Neural crest cell (in vitro differentiated cells): ENCODE results near the gene PAX3. TPM values are rescaled to one million over a fixed set of nuclear protein-coding genes. Genes with fewer than 3 reads are reported as not detected.

Experiments
- DNase-seq: peaks from one replicate; pipeline ENCODE4 v3.0.0; 2021; ENCODE audit warnings: low read depth, mixed read lengths, low spot score
- H3K27ac Mint-ChIP-seq: one replicate; pipeline ENCODE4 v1.8.0; 2021; ENCODE audit warnings: mild to moderate bottlenecking, mixed read lengths; ENCODE audit not compliant: unreplicated experiment
- H3K27me3 Mint-ChIP-seq: 2 replicates; pipeline ENCODE4 v1.8.0; 2021; ENCODE audit warnings: low read depth, mild to moderate bottlenecking, mixed read lengths
- H3K36me3 Mint-ChIP-seq: 2 replicates; pipeline ENCODE4 v1.8.0; 2021; ENCODE audit warnings: low read depth, mild to moderate bottlenecking, mixed read lengths
- H3K4me1 Mint-ChIP-seq: 2 replicates; pipeline ENCODE4 v1.8.0; 2021; ENCODE audit warnings: mixed read lengths
- H3K4me3 Mint-ChIP-seq: one replicate; pipeline ENCODE4 v1.8.0; 2021; ENCODE audit warnings: mild to moderate bottlenecking, mixed read lengths
- H3K9me3 Mint-ChIP-seq: 2 replicates; pipeline ENCODE4 v1.8.0; 2021; ENCODE audit warnings: mixed read lengths
- CTCF ChIP-seq: fragments of 200-600 bp; sonication (generic); conservative IDR thresholded peaks from 2 replicates; pipeline ENCODE4 v1.5.0; 2021; ENCODE audit warnings: antibody characterized with exemption, mild to moderate bottlenecking
- total RNA-seq: library from RNA; stranded (reverse); gene quantifications from 2 replicates; pipeline ENCODE4 v1.2.1, GENCODE V29; 2021

PAX3 gene
- total RNA-seq, 1 donor from 2014 or later: 52.2 TPM

- peak overlapping the region; percentile 72 for H3K27ac Mint-ChIP-seq
- DNase-seq: peak; percentile 35
- peak overlapping the region; percentile 93 for H3K4me3 Mint-ChIP-seq
- TF ChIP-seq CTCF: no peak
- no peaks in the 10 kb centered on the region for H3K9me3 Mint-ChIP-seq
- H3K27me3 Mint-ChIP-seq: peaks cover 77% of the 10 kb centered on the region
- no peaks in the 10 kb centered on the region for H3K36me3 Mint-ChIP-seq
- peaks cover 18% of the 10 kb centered on the region for H3K4me1 Mint-ChIP-seq
These were observed 21.9 kb upstream of the PAX3 start for GRCh38 chr2:222320436-222321395.

GRCh38 chr2:222319586-222320435 lies 21.0 kb upstream of the PAX3 start:
- peaks cover 18% of the 10 kb centered on the region for H3K4me1 Mint-ChIP-seq
- no peaks in the 10 kb centered on the region for H3K36me3 Mint-ChIP-seq
- TF ChIP-seq CTCF: peak; percentile 20
- peaks cover 77% of the 10 kb centered on the region for H3K27me3 Mint-ChIP-seq
- H3K4me3 Mint-ChIP-seq: peak overlapping the region; percentile 93
- no peak overlapping the region for H3K27ac Mint-ChIP-seq
- DNase-seq: peak; percentile 38
- H3K9me3 Mint-ChIP-seq: no peaks in the 10 kb centered on the region

- no peak overlapping the region for H3K27ac Mint-ChIP-seq
- H3K9me3 Mint-ChIP-seq: no peaks in the 10 kb centered on the region
- H3K4me3 Mint-ChIP-seq: peak overlapping the region; percentile 89
- H3K27me3 Mint-ChIP-seq: peaks cover 77% of the 10 kb centered on the region
- peak; percentile 35 for DNase-seq
- peaks cover 18% of the 10 kb centered on the region for H3K4me1 Mint-ChIP-seq
- peak; percentile 50 for TF ChIP-seq CTCF
- H3K36me3 Mint-ChIP-seq: no peaks in the 10 kb centered on the region
These were observed 20.2 kb upstream of the PAX3 start for GRCh38 chr2:222318712-222319585.

GRCh38 chr2:222318026-222318711 lies 19.4 kb upstream of the PAX3 start:
- no peaks in the 10 kb centered on the region for H3K36me3 Mint-ChIP-seq
- H3K27me3 Mint-ChIP-seq: peaks cover 80% of the 10 kb centered on the region
- DNase-seq: peak; percentile 65
- peaks cover 18% of the 10 kb centered on the region for H3K4me1 Mint-ChIP-seq
- H3K4me3 Mint-ChIP-seq: peak overlapping the region; percentile 89
- no peaks in the 10 kb centered on the region for H3K9me3 Mint-ChIP-seq
- no peak overlapping the region for H3K27ac Mint-ChIP-seq
- peak; percentile 70 for TF ChIP-seq CTCF
